Measurements from ENCODE around the gene GOLGA8S.

GRCh38 chr15:23385886-23386430 lies 31.4 kb downstream of the GOLGA8S start:
- TF ChIP-seq POLR2A (IDR thresholded peaks at IDR 0.05; ENCODE audit: low read depth, low read length), result no peak
- TF ChIP-seq POLR2AphosphoS5 (IDR thresholded peaks at IDR 0.05; ENCODE audit: low read depth, low read length), result no peak
- TF ChIP-seq TAF1 (IDR thresholded peaks at IDR 0.05; ENCODE audit: borderline replicate concordance, low read depth, low read length), result no peak
